T-cell (primary cell): Measurements from ENCODE around the gene UGT3A1. TPM values are rescaled to one million over a fixed set of nuclear protein-coding genes. Genes with fewer than 3 reads are reported as not detected.

ENCODE experiments used
- ATAC-seq, 4 experiments: fragments of 200-7000 bp in 3 of 4; fragments of 150-1000 bp in 1 of 4; cut with Tn5 transposase; replicated peaks in 1 of 4; 1 replicate in 3 of 4; 2 replicates in 1 of 4; pipeline ENCODE4 v1.10.0; 2021; ENCODE audit warnings: moderate library complexity in 3 of 4, mild to moderate bottlenecking in 2 of 4, moderate number of reproducible peaks in 1 of 4
- CTCF ChIA-PET, 2 donors: fragments of 300-600 bp; sonication (Branson Sonifier 250); formaldehyde crosslinking; loops; one replicate each; lab custom pipeline; 2022; ENCODE audit warnings: antibody characterized with exemption in 2 of 2; lab: Charles Lee
- POLR2A ChIA-PET, 2 donors: fragments of 300-600 bp; sonication (Branson Sonifier 250); formaldehyde crosslinking; loops; one replicate each; lab custom pipeline; 2022; ENCODE audit warnings: antibody characterized with exemption in 2 of 2; lab: Charles Lee
- DNase-seq, 35 experiments: peaks; one replicate each; pipeline versions ENCODE4 v3.0.0 to v3.0.0-alpha.2; 2013 to 2023
- H3K27ac ChIP-seq: one replicate; pipeline ENCODE4 v1.5.1; 2013; ENCODE audit warnings: low read length
- H3K27me3 ChIP-seq, 2 experiments: replicated peaks in 1 of 2; 1 replicate in 1 of 2; 2 replicates in 1 of 2; pipeline versions ENCODE4 v1.6.1 to v1.7.0; 2013; ENCODE audit warnings: low read length in 1 of 2, mixed read lengths in 1 of 2; ENCODE audit not compliant: control insufficient read depth in 2 of 2, insufficient read depth in 2 of 2; ENCODE audit errors: extremely low read depth in 1 of 2
- H3K36me3 ChIP-seq, 2 donors: 1 replicate in 1 of 2; 2 replicates in 1 of 2; pipeline versions ENCODE4 v1.6.1 to v1.7.0; 2013; ENCODE audit warnings: low read length in 1 of 2; ENCODE audit not compliant: control insufficient read depth in 2 of 2, insufficient read depth in 1 of 2; ENCODE audit errors: extremely low read depth in 1 of 2
- H3K4me1 ChIP-seq, 2 experiments: 1 replicate in 1 of 2; 2 replicates in 1 of 2; pipeline versions ENCODE4 v1.6.1 to v1.7.0; 2013; ENCODE audit warnings: low read length in 2 of 2, mixed read lengths in 1 of 2; ENCODE audit not compliant: insufficient read depth in 2 of 2, control insufficient read depth in 1 of 2; ENCODE audit errors: extremely low read depth in 1 of 2
- H3K4me3 ChIP-seq, 2 donors: 1 replicate in 1 of 2; 2 replicates in 1 of 2; pipeline versions ENCODE4 v1.5.1 to v1.7.0; 2013; ENCODE audit warnings: mild to moderate bottlenecking in 2 of 2, low read length in 1 of 2, moderate library complexity in 1 of 2; ENCODE audit not compliant: control insufficient read depth in 1 of 2; ENCODE audit errors: extremely low read depth in 1 of 2
- H3K9me3 ChIP-seq: 2 replicates; pipeline ENCODE4 v1.7.0; 2013
- H3K27ac Mint-ChIP-seq, 2 donors: one replicate each; pipeline ENCODE4 v1.8.0; 2020 to 2021; ENCODE audit warnings: mild to moderate bottlenecking in 2 of 2, mixed read lengths in 2 of 2
- H3K27me3 Mint-ChIP-seq, 2 donors: one replicate each; pipeline ENCODE4 v1.8.0; 2021 to 2022; ENCODE audit warnings: mixed read lengths in 2 of 2
- H3K36me3 Mint-ChIP-seq: one replicate; pipeline ENCODE4 v1.8.0; 2021; ENCODE audit warnings: mixed read lengths
- H3K4me1 Mint-ChIP-seq, 3 donors: one replicate each; pipeline ENCODE4 v1.8.0; 2020 to 2022; ENCODE audit warnings: mixed read lengths in 3 of 3, mild to moderate bottlenecking in 1 of 3
- H3K4me3 Mint-ChIP-seq, 3 donors: one replicate each; pipeline ENCODE4 v1.8.0; 2020 to 2022; ENCODE audit warnings: mild to moderate bottlenecking in 3 of 3, mixed read lengths in 3 of 3, moderate library complexity in 3 of 3
- H3K9me3 Mint-ChIP-seq, 3 donors: one replicate each; pipeline ENCODE4 v1.8.0; 2020 to 2022; ENCODE audit warnings: mixed read lengths in 3 of 3
- WGBS: methylation state at CpG from one replicate; pipeline ENCODE4 v1.1.5; 2013; ENCODE audit warnings: missing lambda C conversion rate; ENCODE audit not compliant: insufficient coverage; 5-methylcytosine and 5-hydroxymethylcytosine counted together
- total RNA-seq, 35 experiments: library from RNA in 6 of 35; stranded (reverse) in 6 of 35; fragments of 120-200 nt in 1 of 35; gene quantifications; one replicate each; pipeline versions ENCODE4 v1.2.1 to v1.2.4 and lab custom pipeline; 2013 to 2026

UGT3A1 gene
- total RNA-seq, 5 donors from 2014 or later (not counting 1 experiment from before 2014, with no cell fraction given) = not detected

GRCh38 chr5:35954175-35954574 lies 37.0 kb downstream of the UGT3A1 start:
- no peak overlapping the region for H3K4me3 ChIP-seq
- H3K4me1 ChIP-seq = peaks cover 0 to 8% of the 10 kb centered on the region in 2 experiments
- Mint-ChIP-seq H3K9me3 (peaks cover 0 to 4% (median 0%) of the 10 kb centered on the region in 3 donors), H3K27me3 (peaks cover 36 to 50% of the 10 kb centered on the region in 2 donors), H3K27ac (no peak overlapping the region), H3K36me3 (no peaks in the 10 kb centered on the region), H3K4me1 (peaks cover 4 to 11% (median 10%) of the 10 kb centered on the region in 3 donors), H3K4me3 (no peak overlapping the region)
- peaks cover 0 to 10% of the 10 kb centered on the region in 2 experiments for H3K27me3 ChIP-seq
- WGBS = 3% methylated on average over 9 of the region's 9 CpGs
- ATAC-seq = peak; percentile 54 to 98 (median 66)
- POLR2A ChIA-PET = no interaction called here
- H3K36me3 ChIP-seq = no peaks in the 10 kb centered on the region
- no peak overlapping the region for H3K27ac ChIP-seq
- H3K9me3 ChIP-seq = no peaks in the 10 kb centered on the region
- peak in 28 of 35 experiments; percentile 3 to 52 (median 15) for DNase-seq
- CTCF ChIA-PET = no interaction called here

GRCh38 chr5:35947085-35947484 lies 44.1 kb downstream of the UGT3A1 start:
- Mint-ChIP-seq H3K4me3 (no peak overlapping the region), H3K36me3 (no peaks in the 10 kb centered on the region), H3K27me3 (peaks cover 13 to 30% of the 10 kb centered on the region in 2 donors), H3K27ac (no peak overlapping the region), H3K9me3 (no peaks in the 10 kb centered on the region), H3K4me1 (no peaks in the 10 kb centered on the region)
- no peak overlapping the region for H3K4me3 ChIP-seq
- H3K4me1 ChIP-seq = no peaks in the 10 kb centered on the region
- H3K27ac ChIP-seq = no peak overlapping the region
- H3K27me3 ChIP-seq = peaks cover 0 to 14% of the 10 kb centered on the region in 2 experiments
- WGBS = 69% methylated on average over 5 of the region's 5 CpGs
- ATAC-seq (no peak), DNase-seq (no peak)
- no peaks in the 10 kb centered on the region for H3K9me3 ChIP-seq
- no peaks in the 10 kb centered on the region for H3K36me3 ChIP-seq
- CTCF ChIA-PET = no interaction called here
- POLR2A ChIA-PET = no interaction called here

- POLR2A ChIA-PET = no interaction called here
- Histone ChIP-seq H3K9me3 (no peaks in the 10 kb centered on the region), H3K27ac (no peak overlapping the region), H3K27me3 (peaks cover 0 to 3% of the 10 kb centered on the region in 2 experiments), H3K4me1 (no peaks in the 10 kb centered on the region), H3K36me3 (no peaks in the 10 kb centered on the region), H3K4me3 (no peak overlapping the region)
- Mint-ChIP-seq H3K9me3 (no peaks in the 10 kb centered on the region), H3K4me1 (peaks cover 0 to 3% (median 0%) of the 10 kb centered on the region in 3 donors), H3K4me3 (no peak overlapping the region), H3K27me3 (peaks cover 10 to 28% of the 10 kb centered on the region in 2 donors), H3K27ac (no peak overlapping the region), H3K36me3 (no peaks in the 10 kb centered on the region)
- CTCF ChIA-PET = no interaction called here
- DNase-seq (no peak), ATAC-seq (no peak)
- WGBS = 50% methylated on average over 2 of the region's 3 CpGs
These were observed 51.6 kb downstream of the UGT3A1 start for GRCh38 chr5:35939639-35940038.

- Mint-ChIP-seq H3K4me1 (peaks cover 0 to 3% (median 0%) of the 10 kb centered on the region in 3 donors), H3K9me3 (no peaks in the 10 kb centered on the region), H3K27me3 (peaks cover 10 to 21% of the 10 kb centered on the region in 2 donors), H3K4me3 (no peak within 1 kb of the TSS), H3K27ac (no peak within 1 kb of the TSS), H3K36me3 (no peaks in the 10 kb centered on the region)
- no peak within 1 kb of the TSS for H3K4me3 ChIP-seq
- H3K27me3 ChIP-seq = peaks cover 0 to 3% of the 10 kb centered on the region in 2 experiments
- DNase-seq (peak in 1 of 35 experiments; percentile 18), ATAC-seq (peak in 1 of 4 experiments; percentile 45)
- H3K9me3 ChIP-seq = no peaks in the 10 kb centered on the region
- CTCF ChIA-PET = no interaction called here
- 83% methylated on average over 2 of the region's 2 CpGs for WGBS
- no peak within 1 kb of the TSS for H3K27ac ChIP-seq
- POLR2A ChIA-PET = no interaction called here
- no peaks in the 10 kb centered on the region for H3K36me3 ChIP-seq
- no peaks in the 10 kb centered on the region for H3K4me1 ChIP-seq
These were observed 52.5 kb downstream of the UGT3A1 start, which contains the start of gene CAPSL for GRCh38 chr5:35938568-35939227. TSS of gene CAPSL (minus strand) at chr5:35938622. CDS start at chr5:35921120, 17,502 bp downstream.

- no peak overlapping the region for H3K27ac ChIP-seq
- peak overlapping the region; percentile 50 to 79 (median 54) for H3K4me3 Mint-ChIP-seq
- DNase-seq (peak in 33 of 35 experiments; percentile 14 to 84 (median 51)), ATAC-seq (peak; percentile 34 to 52 (median 42))
- ChIA-PET CTCF (interaction anchor here (0.6 to 6.7 kb wide), 40 partner anchors 7 to 1403 kb away, joined by 3 to 129 read pairs (median 5); partner anchors contain the start of genes SPEF2 (in 2 of the 2), BRIX1 (in 1 of the 2), DNAJC21 (in 1 of the 2) and RAD1 (in 1 of the 2)), POLR2A (interaction anchor here (0.6 to 1.0 kb wide), 3 partner anchors 67 to 313 kb away, joined by 5 to 12 read pairs (median 6); no protein-coding TSS in a partner anchor)
- peaks cover 8 to 25% of the 10 kb centered on the region in 2 experiments for H3K4me1 ChIP-seq
- H3K27ac Mint-ChIP-seq = peak overlapping the region in 1 of 2 donors; percentile 34
- peaks cover 0 to 7% of the 10 kb centered on the region in 2 donors for H3K27me3 Mint-ChIP-seq
- no peak overlapping the region for H3K4me3 ChIP-seq
- H3K36me3 Mint-ChIP-seq = no peaks in the 10 kb centered on the region
- H3K4me1 Mint-ChIP-seq = peaks cover 31 to 41% (median 40%) of the 10 kb centered on the region in 3 donors
- peaks cover 0 to 3% of the 10 kb centered on the region in 2 experiments for H3K27me3 ChIP-seq
- no peaks in the 10 kb centered on the region for H3K36me3 ChIP-seq
- WGBS = 48% methylated on average over 8 of the region's 13 CpGs
- H3K9me3 ChIP-seq = no peaks in the 10 kb centered on the region
- H3K9me3 Mint-ChIP-seq = no peaks in the 10 kb centered on the region
These were observed 64.7 kb downstream of the UGT3A1 start for GRCh38 chr5:35926389-35927051.
